ES-I3 (cell line): ENCODE results near the gene LTBR.
"Not testable (repeated sequence)": the region's sequence is repeated elsewhere in the genome, so short reads cannot be mapped to it uniquely, and the experiment has no call there.

Experiments used
- H3K36me3 ChIP-seq: 2 replicates; pipeline ENCODE4 v1.6.1; 2013; ENCODE audit warnings: mild to moderate bottlenecking, low read length, control low read depth, moderate library complexity; ENCODE audit not compliant: insufficient read depth
- H3K4me1 ChIP-seq: 2 replicates; pipeline ENCODE4 v1.6.1; 2013; ENCODE audit warnings: mild to moderate bottlenecking, control low read depth, low read length; ENCODE audit not compliant: insufficient read depth
- H3K9ac ChIP-seq: 2 replicates; pipeline ENCODE4 v1.6.1; 2013; ENCODE audit warnings: low read depth, mild to moderate bottlenecking, low read length, moderate library complexity
- H3K9me3 ChIP-seq: 2 replicates; pipeline ENCODE4 v1.6.1; 2013; ENCODE audit warnings: mild to moderate bottlenecking, low read length, moderate library complexity; ENCODE audit not compliant: control insufficient read depth, insufficient read depth

The LTBR gene

GRCh38 chr12:6383572-6384498, at the start of gene LTBR:
LTBR (plus strand) TSS chr12:6384162; CDS start chr12:6384359, 197 bp downstream.
- no peaks in the 10 kb centered on the region for H3K36me3 ChIP-seq
- H3K4me1 ChIP-seq, result peaks cover 32% of the 10 kb centered on the region
- H3K9me3 ChIP-seq, result no peaks in the 10 kb centered on the region
- H3K9ac ChIP-seq, result peak within 1 kb of the TSS; percentile 24

GRCh38 chr12:6334359-6334758, 49.6 kb upstream of the LTBR start:
- Histone ChIP-seq H3K4me1 (peaks cover 37% of the 10 kb centered on the region), H3K9ac (no peak overlapping the region), H3K36me3 (peaks cover 27% of the 10 kb centered on the region), H3K9me3 (no peaks in the 10 kb centered on the region)

- Histone ChIP-seq H3K36me3 (peaks cover 24% of the 10 kb centered on the region), H3K9me3 (no peaks in the 10 kb centered on the region), H3K4me1 (peaks cover 38% of the 10 kb centered on the region), H3K9ac (peak overlapping the region; percentile 52; the same call in 1 of the 2 replicates)
Measured at GRCh38 chr12:6334940-6335450, 49.0 kb upstream of the LTBR start.

- Histone ChIP-seq H3K36me3 (peaks cover 24% of the 10 kb centered on the region), H3K9ac (peak overlapping the region; percentile 52), H3K4me1 (peaks cover 38% of the 10 kb centered on the region), H3K9me3 (no peaks in the 10 kb centered on the region)
Measured at GRCh38 chr12:6335451-6336078, 48.4 kb upstream of the LTBR start.

GRCh38 chr12:6336079-6336888, 47.7 kb upstream of the LTBR start:
- H3K36me3 ChIP-seq, result peaks cover 21% of the 10 kb centered on the region

GRCh38 chr12:6336889-6337853, 46.8 kb upstream of the LTBR start:
- Histone ChIP-seq H3K9ac (peak overlapping the region; percentile 52), H3K9me3 (no peaks in the 10 kb centered on the region), H3K4me1 (peaks cover 41% of the 10 kb centered on the region), H3K36me3 (peaks cover 19% of the 10 kb centered on the region)

More at GRCh38 chr12:6336079-6336888, 47.7 kb upstream of the LTBR start:
- Histone ChIP-seq H3K4me1 (peaks cover 38% of the 10 kb centered on the region), H3K9ac (peak overlapping the region; percentile 52), H3K9me3 (no peaks in the 10 kb centered on the region)

- Histone ChIP-seq H3K9me3 (no peaks in the 10 kb centered on the region), H3K36me3 (peaks cover 12% of the 10 kb centered on the region), H3K9ac (no peak overlapping the region; the same call in 1 of the 2 replicates), H3K4me1 (peaks cover 48% of the 10 kb centered on the region)
Measured at GRCh38 chr12:6337958-6338433, 46.0 kb upstream of the LTBR start.

GRCh38 chr12:6338536-6338935, 45.4 kb upstream of the LTBR start:
- not testable (repeated sequence) for H3K36me3 ChIP-seq, H3K9me3 ChIP-seq, H3K9ac ChIP-seq
- H3K4me1 ChIP-seq, result peaks cover 52% of the 10 kb centered on the region

- no peaks in the 10 kb centered on the region for H3K9me3 ChIP-seq
- peaks cover 56% of the 10 kb centered on the region for H3K4me1 ChIP-seq
- H3K9ac ChIP-seq, result peak overlapping the region; percentile 6; the same call in 1 of the 2 replicates
- peaks cover 6% of the 10 kb centered on the region; the same call in 1 of the 2 replicates for H3K36me3 ChIP-seq
Measured at GRCh38 chr12:6338955-6339354, 45.0 kb upstream of the LTBR start.

GRCh38 chr12:6340032-6340638, 43.8 kb upstream of the LTBR start:
- H3K9me3 ChIP-seq, result no peaks in the 10 kb centered on the region
- H3K4me1 ChIP-seq, result peaks cover 51% of the 10 kb centered on the region
- H3K9ac ChIP-seq, result peak overlapping the region; percentile 81
- no peaks in the 10 kb centered on the region; the same call in 1 of the 2 replicates for H3K36me3 ChIP-seq

- H3K4me1 ChIP-seq, result peaks cover 45% of the 10 kb centered on the region
- H3K9ac ChIP-seq, result peak overlapping the region; percentile 81
- no peaks in the 10 kb centered on the region for H3K36me3 ChIP-seq
- no peaks in the 10 kb centered on the region for H3K9me3 ChIP-seq
Measured at GRCh38 chr12:6340745-6341416, 43.1 kb upstream of the LTBR start.

- Histone ChIP-seq H3K36me3 (no peaks in the 10 kb centered on the region), H3K9me3 (no peaks in the 10 kb centered on the region), H3K4me1 (peaks cover 44% of the 10 kb centered on the region), H3K9ac (peak within 1 kb of the TSS; percentile 81)
Measured at GRCh38 chr12:6341417-6342139, 42.4 kb upstream of the LTBR start, which contains the start of gene TNFRSF1A. TNFRSF1A (minus strand) TSS chr12:6342076; CDS start chr12:6341814, 262 bp downstream.
